ENCODE measurements around the gene NFYC.

GRCh38 chr1:40753142-40753882 is 61.8 kb downstream of the NFYC start:
- TF ChIP-seq ZNF416 (tag by site-specific recombination; IDR thresholded peaks at IDR 0.05) (no peak), CTCF (tag by site-specific recombination; IDR thresholded peaks at IDR 0.05) (no peak), ZNF138 (tag by site-specific recombination; IDR thresholded peaks at IDR 0.05; ENCODE audit: borderline replicate concordance) (no peak), PATZ1 (tag by site-specific recombination; IDR thresholded peaks at IDR 0.05) (no peak)

Data from HEK293 (cell line).